Ishikawa (cell line): ENCODE data around the gene ELFN1.

Experiments
- CEBPB ChIP-seq: IDR thresholded peaks from 2 replicates; pipeline ENCODE4 v1.6.1; 2012
- CREB1 ChIP-seq: IDR thresholded peaks from 2 replicates; pipeline ENCODE4 v1.6.1; 2012; ENCODE audit warnings: low read depth
- EGR1 ChIP-seq: IDR thresholded peaks from 2 replicates; pipeline ENCODE4 v1.6.1; 2012
- EP300 ChIP-seq: IDR thresholded peaks from 2 replicates; pipeline ENCODE4 v1.6.1; 2012; ENCODE audit warnings: borderline replicate concordance
- FOXM1 ChIP-seq: IDR thresholded peaks from 2 replicates; pipeline ENCODE4 v1.6.1; 2012; ENCODE audit warnings: low read depth, borderline replicate concordance
- MAX ChIP-seq: IDR thresholded peaks from 2 replicates; pipeline ENCODE4 v1.6.1; 2012
- NFIC ChIP-seq: IDR thresholded peaks from 2 replicates; pipeline ENCODE4 v1.6.1; 2012
- RAD21 ChIP-seq: IDR thresholded peaks from 2 replicates; pipeline ENCODE4 v1.6.1; 2012; ENCODE audit warnings: low read depth
- REST ChIP-seq: IDR thresholded peaks from 2 replicates; pipeline ENCODE4 v1.6.1; 2012; ENCODE audit warnings: low read depth, mild to moderate bottlenecking
- TAF1 ChIP-seq: IDR thresholded peaks from 2 replicates; pipeline ENCODE4 v1.6.1; 2012; ENCODE audit warnings: low read depth, mild to moderate bottlenecking
- TCF12 ChIP-seq: IDR thresholded peaks from 2 replicates; pipeline ENCODE4 v1.6.1; 2012; ENCODE audit warnings: low read depth
- TEAD4 ChIP-seq: IDR thresholded peaks from 2 replicates; pipeline ENCODE4 v1.6.1; 2012
- USF1 ChIP-seq: IDR thresholded peaks from 2 replicates; pipeline ENCODE4 v1.6.1; 2012
- YY1 ChIP-seq: IDR thresholded peaks from 2 replicates; pipeline ENCODE4 v1.6.1; 2012; ENCODE audit warnings: low read depth
- ZBTB7A ChIP-seq: IDR thresholded peaks from 2 replicates; pipeline ENCODE4 v1.6.1; 2012; ENCODE audit warnings: low read depth

Gene ELFN1

GRCh38 chr7:1736484-1736817 lies 66.4 kb downstream of the ELFN1 start:
- no peak for TF ChIP-seq CEBPB
- TF ChIP-seq YY1, result no peak
- no peak for TF ChIP-seq EP300

- no peak for TF ChIP-seq CEBPB
- TF ChIP-seq TEAD4, result no peak
- no peak for TF ChIP-seq TCF12
- no peak for TF ChIP-seq EP300
- no peak for TF ChIP-seq YY1
Observed at GRCh38 chr7:1736830-1737229, 66.8 kb downstream of the ELFN1 start.

- no peak for TF ChIP-seq CREB1
- no peak for TF ChIP-seq TAF1
- TF ChIP-seq EP300, result no peak
- no peak for TF ChIP-seq TCF12
- TF ChIP-seq USF1, result no peak
- no peak for TF ChIP-seq YY1
- no peak for TF ChIP-seq FOXM1
- TF ChIP-seq NFIC, result no peak
- no peak for TF ChIP-seq MAX
- TF ChIP-seq RAD21, result no peak
- no peak for TF ChIP-seq EGR1
- no peak for TF ChIP-seq TEAD4
- no peak for TF ChIP-seq REST
- TF ChIP-seq CEBPB, result no peak
- no peak for TF ChIP-seq ZBTB7A
Observed at GRCh38 chr7:1737523-1737922, 67.4 kb downstream of the ELFN1 start.

GRCh38 chr7:1737956-1738355 lies 67.9 kb downstream of the ELFN1 start:
- no peak for TF ChIP-seq MAX
- TF ChIP-seq FOXM1, result no peak
- no peak for TF ChIP-seq CEBPB
- TF ChIP-seq ZBTB7A, result no peak
- no peak for TF ChIP-seq CREB1
- TF ChIP-seq EP300, result no peak
- no peak for TF ChIP-seq EGR1

GRCh38 chr7:1738511-1738910 lies 68.4 kb downstream of the ELFN1 start:
- TF ChIP-seq USF1 (no peak), NFIC (no peak), FOXM1 (no peak), EGR1 (no peak), TCF12 (no peak), YY1 (no peak), CREB1 (no peak), EP300 (no peak), REST (no peak), CEBPB (no peak), TAF1 (no peak), RAD21 (no peak), MAX (no peak), ZBTB7A (no peak), TEAD4 (no peak)

GRCh38 chr7:1738956-1739355 lies 68.9 kb downstream of the ELFN1 start:
- no peak for TF ChIP-seq ZBTB7A
- no peak for TF ChIP-seq CREB1

GRCh38 chr7:1739593-1739992 lies 69.5 kb downstream of the ELFN1 start:
- no peak for TF ChIP-seq REST
- no peak for TF ChIP-seq FOXM1
- no peak for TF ChIP-seq ZBTB7A
- no peak for TF ChIP-seq CEBPB
- no peak for TF ChIP-seq CREB1
- no peak for TF ChIP-seq TCF12
- TF ChIP-seq TAF1, result no peak
- no peak for TF ChIP-seq NFIC
- no peak for TF ChIP-seq RAD21
- no peak for TF ChIP-seq TEAD4
- no peak for TF ChIP-seq EP300
- no peak for TF ChIP-seq USF1
